ENCODE results near the gene NPS.

NPS gene

DNA sequence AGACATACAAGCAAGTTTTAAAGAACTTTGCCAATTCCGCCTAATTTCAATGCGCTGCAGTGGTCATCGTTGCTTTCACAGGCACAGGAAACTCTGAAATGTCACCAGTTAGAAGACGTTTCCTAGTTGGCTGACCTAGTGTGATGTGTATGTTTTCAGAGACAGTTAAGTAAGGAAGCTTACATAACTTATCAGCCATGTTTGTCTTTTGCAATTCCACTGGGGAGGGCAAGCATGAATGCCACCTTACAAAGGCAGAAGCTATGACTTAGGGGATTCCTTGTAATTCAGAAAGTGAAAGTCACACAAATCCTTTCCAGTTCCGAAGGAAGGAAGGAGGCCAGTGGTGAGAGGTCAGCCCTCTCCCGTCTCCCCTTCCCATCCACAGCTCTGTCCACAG, 15.0 kb upstream of the NPS start:
- Histone ChIP-seq H3K27me3 (ENCODE audit: control insufficient read depth, insufficient read depth, low read length) (no peaks in the 10 kb centered on the region), H3K27ac (ENCODE audit: low read depth, low read length) (no peak overlapping the region), H3K36me3 (ENCODE audit: control insufficient read depth, insufficient read depth, low read length) (no peaks in the 10 kb centered on the region), H3K4me3 (ENCODE audit: low read length) (no peak overlapping the region), H3K4me1 (ENCODE audit: control insufficient read depth, insufficient read depth, low read length) (no peaks in the 10 kb centered on the region), H3K9ac (ENCODE audit: low read length) (no peak overlapping the region)

DNA sequence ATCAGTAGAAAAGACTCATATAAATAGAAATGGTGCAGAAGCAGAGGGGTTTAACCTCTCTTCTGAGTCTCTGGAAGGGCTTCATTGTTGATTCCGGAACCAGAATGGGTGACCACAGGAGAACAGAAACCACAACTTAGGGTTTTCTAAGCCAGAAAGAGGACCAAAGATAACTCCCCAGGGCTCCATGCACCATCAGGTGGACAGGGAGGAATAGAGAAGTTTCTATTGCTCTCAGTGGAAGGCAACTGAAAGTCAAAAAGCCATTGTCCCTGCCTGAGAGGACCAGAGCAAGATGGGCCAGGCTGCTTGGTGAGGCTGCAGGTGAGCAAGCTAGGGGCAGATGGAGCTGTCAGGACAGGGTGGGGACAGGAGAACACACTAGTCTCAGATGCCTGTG, 14.6 kb upstream of the NPS start:
- H3K4me3 ChIP-seq (ENCODE audit: low read length), result no peak overlapping the region
- H3K9ac ChIP-seq (ENCODE audit: low read length), result no peak overlapping the region
- H3K4me1 ChIP-seq (ENCODE audit: control insufficient read depth, insufficient read depth, low read length), result no peaks in the 10 kb centered on the region
- no peaks in the 10 kb centered on the region for H3K27me3 ChIP-seq (ENCODE audit: control insufficient read depth, insufficient read depth, low read length)
- H3K36me3 ChIP-seq (ENCODE audit: control insufficient read depth, insufficient read depth, low read length), result no peaks in the 10 kb centered on the region
- no peak overlapping the region for H3K27ac ChIP-seq (ENCODE audit: low read depth, low read length)

DNA sequence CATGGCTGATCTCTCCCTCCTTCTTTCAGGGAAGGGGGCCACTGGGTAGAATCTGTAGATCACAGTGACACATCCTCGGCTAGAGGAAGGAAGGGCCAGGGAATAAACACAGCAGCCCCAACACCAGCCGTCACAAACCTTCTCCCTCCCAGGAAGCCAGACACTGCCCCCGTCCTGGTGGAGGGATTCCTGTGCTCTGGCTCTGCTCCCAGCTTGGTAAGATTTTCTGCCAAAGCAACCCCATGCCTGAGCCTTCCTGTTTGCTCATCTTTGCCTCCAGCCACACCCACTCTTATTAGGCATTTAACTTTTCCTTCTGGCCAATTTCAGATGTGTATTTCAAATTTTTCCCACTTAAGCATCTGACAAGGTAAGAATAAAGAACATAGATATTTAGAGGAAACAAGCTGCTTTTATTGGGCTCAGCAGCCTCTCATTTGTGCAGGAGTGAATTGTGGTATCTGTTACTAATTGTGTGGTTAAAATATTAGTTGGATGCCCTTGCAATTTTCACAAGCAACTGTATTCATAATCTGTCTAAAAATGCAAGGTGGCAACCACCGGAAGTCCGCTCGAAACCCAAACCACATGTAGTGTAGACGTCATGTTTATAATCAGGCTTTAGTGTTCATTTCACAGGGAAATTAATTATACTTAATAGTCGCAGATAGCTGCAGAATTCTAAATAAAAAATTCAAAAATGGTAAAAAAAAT, 13.2 kb upstream of the NPS start:
- Histone ChIP-seq H3K27ac (ENCODE audit: low read depth, low read length) (no peak overlapping the region), H3K27me3 (ENCODE audit: control insufficient read depth, insufficient read depth, low read length) (no peaks in the 10 kb centered on the region), H3K4me3 (ENCODE audit: low read length) (no peak overlapping the region), H3K9ac (ENCODE audit: low read length) (no peak overlapping the region), H3K4me1 (ENCODE audit: control insufficient read depth, insufficient read depth, low read length) (no peaks in the 10 kb centered on the region), H3K36me3 (ENCODE audit: control insufficient read depth, insufficient read depth, low read length) (no peaks in the 10 kb centered on the region)

DNA sequence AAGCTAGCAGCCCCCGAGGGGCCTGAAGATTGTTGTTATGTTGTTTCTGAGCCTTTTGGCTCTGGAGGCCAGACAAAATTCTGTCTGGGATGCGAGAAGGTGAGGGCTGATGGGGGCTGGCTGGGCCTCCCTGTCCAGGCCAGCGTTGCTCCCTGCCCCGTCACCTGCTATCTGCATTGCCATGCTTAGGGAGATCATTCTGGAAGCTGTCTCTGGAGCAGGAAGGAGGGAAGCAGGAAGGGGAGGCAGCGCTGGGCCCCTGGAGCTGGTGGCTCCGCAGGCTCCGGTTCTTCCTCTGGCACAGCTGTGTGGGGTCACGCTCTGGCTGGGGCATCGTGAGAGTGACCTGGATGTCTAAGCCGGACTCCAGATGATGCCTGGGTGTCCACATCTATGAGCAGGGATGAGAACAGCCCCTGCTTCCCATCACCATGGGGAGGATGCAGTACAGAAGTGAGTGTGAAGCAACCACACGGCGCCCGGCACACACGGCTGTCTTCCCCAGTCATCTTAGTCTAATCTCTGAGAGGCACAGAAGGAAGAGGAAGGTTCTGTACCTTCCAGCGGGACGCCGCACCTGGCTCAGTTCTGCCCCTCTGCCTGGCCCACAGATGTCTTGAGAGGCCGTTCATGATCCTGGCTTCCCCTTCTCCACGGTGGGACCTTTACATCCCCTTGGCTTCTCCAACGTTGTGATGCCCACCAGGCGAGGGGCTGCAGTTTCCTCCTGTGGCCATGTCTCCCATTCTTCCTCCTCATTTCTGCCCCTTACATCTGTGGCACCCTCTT, 11.9 kb upstream of the NPS start:
- Histone ChIP-seq H3K4me3 (ENCODE audit: low read length) (no peak overlapping the region), H3K27me3 (ENCODE audit: control insufficient read depth, insufficient read depth, low read length) (no peaks in the 10 kb centered on the region), H3K27ac (ENCODE audit: low read depth, low read length) (no peak overlapping the region), H3K36me3 (ENCODE audit: control insufficient read depth, insufficient read depth, low read length) (no peaks in the 10 kb centered on the region), H3K9ac (ENCODE audit: low read length) (no peak overlapping the region), H3K4me1 (ENCODE audit: control insufficient read depth, insufficient read depth, low read length) (no peaks in the 10 kb centered on the region)

DNA sequence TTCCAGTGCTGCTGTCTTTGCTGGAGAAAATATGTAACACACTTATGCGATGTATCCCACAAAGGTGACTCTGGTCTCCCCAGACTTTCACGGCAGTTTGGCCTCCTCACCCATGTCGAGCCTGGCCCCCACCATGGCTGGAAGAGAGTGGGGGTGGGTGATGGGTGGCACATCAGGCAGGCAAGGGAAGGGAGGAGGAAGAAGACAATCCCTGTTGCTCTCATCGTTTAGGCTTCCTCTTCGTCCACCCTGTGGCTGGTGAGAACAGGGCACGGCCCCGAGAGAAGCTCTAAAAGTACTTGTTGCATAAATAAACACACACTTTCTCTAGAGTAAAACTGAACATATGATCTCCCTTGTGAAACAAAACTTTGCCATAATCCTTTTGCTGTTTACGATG, 11.2 kb upstream of the NPS start:
- no peaks in the 10 kb centered on the region for H3K36me3 ChIP-seq (ENCODE audit: control insufficient read depth, insufficient read depth, low read length)
- no peak overlapping the region for H3K4me3 ChIP-seq (ENCODE audit: low read length)
- no peaks in the 10 kb centered on the region for H3K27me3 ChIP-seq (ENCODE audit: control insufficient read depth, insufficient read depth, low read length)
- no peak overlapping the region for H3K27ac ChIP-seq (ENCODE audit: low read depth, low read length)
- no peak overlapping the region for H3K9ac ChIP-seq (ENCODE audit: low read length)
- no peaks in the 10 kb centered on the region for H3K4me1 ChIP-seq (ENCODE audit: control insufficient read depth, insufficient read depth, low read length)

DNA sequence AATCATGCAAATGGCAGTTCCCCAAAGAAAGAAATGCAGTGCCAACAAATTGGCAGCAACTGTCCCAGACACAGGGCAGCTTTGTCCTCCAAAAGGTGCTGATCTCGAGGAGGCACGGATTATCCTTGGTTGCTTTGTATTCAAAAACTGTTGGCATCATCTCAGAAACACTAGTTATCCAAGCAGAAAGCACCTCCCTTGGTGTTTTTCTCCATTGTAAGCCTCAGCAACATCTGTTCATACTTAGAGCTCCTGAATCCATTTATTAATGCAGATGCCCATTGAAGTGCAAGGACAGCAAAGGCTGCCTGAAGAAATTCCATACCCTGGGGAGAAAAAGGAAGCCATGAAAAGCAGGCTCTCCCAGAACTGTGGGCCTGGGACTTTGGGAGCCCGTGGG, 1.1 kb upstream of the NPS start:
- Histone ChIP-seq H3K4me3 (ENCODE audit: low read length) (no peak overlapping the region), H3K36me3 (ENCODE audit: control insufficient read depth, insufficient read depth, low read length) (no peaks in the 10 kb centered on the region), H3K9ac (ENCODE audit: low read length) (no peak overlapping the region), H3K27me3 (ENCODE audit: control insufficient read depth, insufficient read depth, low read length) (no peaks in the 10 kb centered on the region), H3K4me1 (ENCODE audit: control insufficient read depth, insufficient read depth, low read length) (no peaks in the 10 kb centered on the region), H3K27ac (ENCODE audit: low read depth, low read length) (no peak overlapping the region)

DNA sequence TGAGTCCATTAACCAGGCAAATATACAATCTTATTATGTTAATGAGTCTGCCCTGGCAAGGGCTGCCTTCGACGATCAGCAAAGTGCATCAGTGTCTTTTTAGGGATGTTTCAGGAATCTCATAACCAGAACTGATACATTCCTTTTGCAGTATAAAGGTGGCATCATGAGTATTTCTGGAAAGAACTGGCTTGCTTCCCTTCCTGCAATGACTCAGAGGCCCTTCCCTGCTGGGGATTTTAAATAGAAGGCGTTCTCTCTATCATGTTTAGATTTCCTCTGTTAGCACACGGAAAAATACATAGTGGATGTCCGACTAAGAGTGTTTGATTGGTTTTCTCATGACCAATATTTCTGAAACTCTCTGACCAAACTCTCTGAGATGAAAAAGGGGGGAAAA, 1.8 kb downstream of the NPS start:
- Histone ChIP-seq H3K4me1 (ENCODE audit: control insufficient read depth, insufficient read depth, low read length) (no peaks in the 10 kb centered on the region), H3K9ac (ENCODE audit: low read length) (no peak overlapping the region), H3K27me3 (ENCODE audit: control insufficient read depth, insufficient read depth, low read length) (no peaks in the 10 kb centered on the region), H3K4me3 (ENCODE audit: low read length) (no peak overlapping the region), H3K36me3 (ENCODE audit: control insufficient read depth, insufficient read depth, low read length) (no peaks in the 10 kb centered on the region), H3K27ac (ENCODE audit: low read depth, low read length) (no peak overlapping the region)

DNA sequence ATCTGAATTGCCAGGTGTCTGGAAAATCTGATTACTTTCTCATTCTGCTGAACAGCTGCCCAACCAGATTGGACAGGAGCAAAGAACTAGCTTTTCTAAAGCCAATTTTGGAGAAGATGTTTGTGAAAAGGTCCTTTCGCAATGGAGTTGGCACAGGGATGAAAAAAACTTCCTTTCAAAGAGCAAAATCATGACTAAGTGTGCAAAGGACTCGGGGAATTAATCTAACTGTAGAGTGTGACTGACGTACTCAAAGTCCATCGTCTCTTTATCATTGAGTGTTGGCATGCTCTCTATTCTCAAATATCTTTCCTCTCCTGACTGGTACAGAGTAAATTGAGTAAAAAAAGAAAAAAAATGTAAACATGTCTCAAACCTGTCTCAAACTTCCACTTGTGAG, 3.3 kb downstream of the NPS start:
- Histone ChIP-seq H3K27me3 (ENCODE audit: control insufficient read depth, insufficient read depth, low read length) (no peaks in the 10 kb centered on the region), H3K27ac (ENCODE audit: low read depth, low read length) (no peak overlapping the region), H3K4me1 (ENCODE audit: control insufficient read depth, insufficient read depth, low read length) (no peaks in the 10 kb centered on the region), H3K9ac (ENCODE audit: low read length) (no peak overlapping the region), H3K36me3 (ENCODE audit: control insufficient read depth, insufficient read depth, low read length) (no peaks in the 10 kb centered on the region), H3K4me3 (ENCODE audit: low read length) (no peak overlapping the region)

DNA sequence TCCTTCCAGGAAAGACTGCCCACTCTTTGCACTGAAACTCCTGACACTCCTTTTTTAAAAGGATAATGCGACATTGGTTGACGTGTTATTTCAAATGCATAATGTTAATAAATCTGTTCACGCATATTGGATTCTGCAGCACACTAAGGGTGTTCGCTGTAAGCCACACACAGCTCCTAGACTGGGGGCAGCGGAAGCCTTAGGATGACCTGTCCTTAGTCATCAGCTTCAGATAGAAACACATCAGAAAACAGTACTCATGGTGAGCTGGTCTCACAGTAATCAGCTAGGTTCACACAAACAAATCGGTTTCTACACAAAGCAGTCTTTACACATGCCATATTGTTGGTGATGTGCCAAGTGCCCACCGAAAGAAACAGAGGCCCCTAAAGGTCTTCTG, 4.3 kb downstream of the NPS start:
- Histone ChIP-seq H3K4me1 (ENCODE audit: control insufficient read depth, insufficient read depth, low read length) (no peaks in the 10 kb centered on the region), H3K36me3 (ENCODE audit: control insufficient read depth, insufficient read depth, low read length) (no peaks in the 10 kb centered on the region), H3K9ac (ENCODE audit: low read length) (no peak overlapping the region), H3K4me3 (ENCODE audit: low read length) (no peak overlapping the region), H3K27me3 (ENCODE audit: control insufficient read depth, insufficient read depth, low read length) (no peaks in the 10 kb centered on the region), H3K27ac (ENCODE audit: low read depth, low read length) (no peak overlapping the region)

DNA sequence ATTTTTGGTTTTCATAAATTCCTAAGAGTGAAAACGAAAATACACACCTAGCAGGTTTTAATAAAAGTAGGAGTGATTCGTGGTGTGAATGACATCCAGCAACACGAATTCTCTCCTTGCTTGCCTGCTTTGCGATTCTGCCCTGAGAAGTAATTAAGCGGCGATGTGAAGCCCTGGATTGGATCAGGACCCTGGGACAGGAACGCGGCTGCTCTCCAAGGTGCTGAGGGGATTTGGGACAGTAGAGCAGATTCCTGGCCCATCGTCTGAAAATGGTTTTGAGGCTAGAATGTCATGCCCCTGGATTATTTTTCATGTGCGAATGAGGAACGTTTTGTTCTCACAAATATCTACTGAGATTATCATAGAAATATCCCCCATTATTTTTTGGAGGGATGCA, 7.8 kb downstream of the NPS start:
- Histone ChIP-seq H3K9ac (ENCODE audit: low read length) (no peak overlapping the region), H3K4me1 (ENCODE audit: control insufficient read depth, insufficient read depth, low read length) (no peaks in the 10 kb centered on the region), H3K27ac (ENCODE audit: low read depth, low read length) (no peak overlapping the region), H3K27me3 (ENCODE audit: control insufficient read depth, insufficient read depth, low read length) (no peaks in the 10 kb centered on the region), H3K4me3 (ENCODE audit: low read length) (no peak overlapping the region), H3K36me3 (ENCODE audit: control insufficient read depth, insufficient read depth, low read length) (no peaks in the 10 kb centered on the region)

DNA sequence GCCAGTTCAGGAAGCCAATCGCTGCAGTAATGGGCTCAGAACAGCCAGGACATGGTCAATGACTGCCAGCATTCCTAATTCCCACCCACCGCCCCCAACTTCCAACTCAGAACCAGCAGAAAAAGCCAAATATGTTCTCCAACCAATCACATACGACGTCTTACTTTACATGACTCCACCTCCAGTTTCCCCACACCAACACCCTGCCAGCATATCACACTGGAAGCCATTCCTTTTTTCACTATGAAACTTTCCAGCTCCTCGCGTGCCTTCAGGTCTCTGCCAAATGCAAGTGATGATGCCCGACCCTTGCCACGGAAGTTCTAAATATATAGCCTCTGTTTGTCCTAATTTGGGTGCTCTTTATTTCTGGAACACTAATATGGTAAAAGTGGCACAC, 12.5 kb downstream of the NPS start:
- H3K4me3 ChIP-seq (ENCODE audit: low read length), result no peak overlapping the region
- no peaks in the 10 kb centered on the region for H3K36me3 ChIP-seq (ENCODE audit: control insufficient read depth, insufficient read depth, low read length)
- no peaks in the 10 kb centered on the region for H3K4me1 ChIP-seq (ENCODE audit: control insufficient read depth, insufficient read depth, low read length)
- H3K9ac ChIP-seq (ENCODE audit: low read length), result no peak overlapping the region
- no peaks in the 10 kb centered on the region for H3K27me3 ChIP-seq (ENCODE audit: control insufficient read depth, insufficient read depth, low read length)
- no peak overlapping the region for H3K27ac ChIP-seq (ENCODE audit: low read depth, low read length)

DNA sequence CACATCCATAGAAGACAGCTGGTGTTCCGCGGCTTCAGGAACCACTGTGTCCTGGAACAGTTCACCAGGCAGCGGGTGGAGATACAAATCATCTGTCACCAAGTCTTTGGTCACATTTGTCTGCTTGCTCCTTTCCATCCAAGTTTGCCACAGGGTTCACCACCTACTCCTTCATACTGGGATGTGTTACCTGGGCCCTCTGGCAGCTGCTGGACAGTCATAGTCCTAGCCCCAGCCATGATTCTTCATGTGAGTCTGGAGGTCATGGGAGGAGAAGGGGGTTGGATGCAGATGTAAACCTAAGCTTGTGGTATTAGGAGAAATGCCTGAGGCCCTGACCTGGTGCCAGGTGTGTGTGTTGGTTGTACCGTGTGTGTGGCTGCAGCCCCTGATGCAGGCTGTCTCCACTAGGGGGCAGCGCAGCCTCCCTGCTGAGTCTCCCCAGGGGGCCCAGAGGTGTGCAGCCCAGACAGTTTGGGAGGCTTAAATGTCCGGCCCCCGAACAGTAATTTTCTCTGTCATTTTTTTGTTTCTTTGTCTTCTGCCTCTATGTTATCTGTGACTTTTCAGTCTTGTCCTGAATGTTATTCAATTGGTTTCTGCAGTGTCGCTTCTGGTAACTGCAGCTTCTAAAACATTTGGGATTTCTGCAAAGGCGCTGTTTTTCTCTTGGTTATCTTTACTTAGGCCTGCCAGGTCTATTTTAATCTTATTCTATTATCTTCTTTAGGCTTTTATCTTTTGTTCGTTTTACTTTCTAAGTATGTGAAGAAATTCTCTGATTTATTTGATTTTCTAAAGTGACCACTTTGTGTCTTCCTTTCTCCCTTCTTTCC, 14.8 kb downstream of the NPS start:
- Histone ChIP-seq H3K4me1 (ENCODE audit: control insufficient read depth, insufficient read depth, low read length) (no peaks in the 10 kb centered on the region), H3K27me3 (ENCODE audit: control insufficient read depth, insufficient read depth, low read length) (no peaks in the 10 kb centered on the region), H3K36me3 (ENCODE audit: control insufficient read depth, insufficient read depth, low read length) (no peaks in the 10 kb centered on the region), H3K9ac (ENCODE audit: low read length) (no peak overlapping the region), H3K4me3 (ENCODE audit: low read length) (no peak overlapping the region), H3K27ac (ENCODE audit: low read depth, low read length) (no peak overlapping the region)

Data from rectal smooth muscle tissue (tissue), 1 donor.